HEK293T (cell line): ENCODE data around the gene GNA12.

ENCODE experiments used
- CTCF ChIA-PET: fragments of 350-600 bp; formaldehyde crosslinking; extraction: SDS; loops from one replicate; lab custom pipeline; 2021; ENCODE audit warnings: antibody characterized with exemption, inconsistent platforms; lab: Yijun Ruan, JAX
- POLR2A ChIA-PET: fragments of 350-600 bp; formaldehyde crosslinking; extraction: SDS; loops from one replicate; lab custom pipeline; 2020; ENCODE audit warnings: antibody characterized with exemption, inconsistent platforms; lab: Yijun Ruan, JAX
- DNase-seq: peaks from one replicate; pipeline ENCODE4 v3.0.0; 2012; ENCODE audit warnings: mixed read lengths; ENCODE audit errors: extremely low spot score
- ARNT ChIP-seq: fragments of 450-650 bp; IDR thresholded peaks from 2 replicates; pipeline ENCODE4 v1.6.1; 2017; ENCODE audit warnings: mild to moderate bottlenecking
- BHLHE40 ChIP-seq: fragments of 450-650 bp; IDR thresholded peaks from 2 replicates; pipeline ENCODE4 v1.6.1; 2016; ENCODE audit warnings: mild to moderate bottlenecking, moderate library complexity, borderline replicate concordance
- CTBP1 ChIP-seq: fragments of 450-650 bp; IDR thresholded peaks from 2 replicates; pipeline ENCODE4 v1.6.1; 2016; ENCODE audit warnings: borderline replicate concordance
- ELF4 ChIP-seq: fragments of 450-650 bp; IDR thresholded peaks from 2 replicates; pipeline ENCODE4 v1.6.1; 2017; ENCODE audit warnings: antibody characterized with exemption
- FOXA1 ChIP-seq: fragments of 450-650 bp; IDR thresholded peaks from 2 replicates; pipeline ENCODE4 v1.6.1; 2016; ENCODE audit warnings: mild to moderate bottlenecking
- FOXK2 ChIP-seq: fragments of 450-650 bp; IDR thresholded peaks from 2 replicates; pipeline ENCODE4 v1.6.1; 2016; ENCODE audit warnings: mild to moderate bottlenecking
- FOXM1 ChIP-seq: fragments of 450-650 bp; IDR thresholded peaks from 2 replicates; pipeline ENCODE4 v1.6.1; 2017; ENCODE audit warnings: mild to moderate bottlenecking, borderline replicate concordance
- HDGF ChIP-seq: fragments of 450-650 bp; IDR thresholded peaks from 2 replicates; pipeline ENCODE4 v1.6.1; 2017; ENCODE audit warnings: antibody characterized with exemption, borderline replicate concordance
- L3MBTL2 ChIP-seq: fragments of 450-650 bp; conservative IDR thresholded peaks from 2 replicates; pipeline ENCODE4 v1.6.1; 2016; ENCODE audit warnings: mild to moderate bottlenecking
- LEF1 ChIP-seq: fragments of 450-650 bp; IDR thresholded peaks from 2 replicates; pipeline ENCODE4 v1.6.1; 2017; ENCODE audit warnings: mild to moderate bottlenecking, borderline replicate concordance
- NFRKB ChIP-seq: fragments of 450-650 bp; IDR thresholded peaks from 2 replicates; pipeline ENCODE4 v1.6.1; 2016; ENCODE audit warnings: mild to moderate bottlenecking, moderate library complexity
- SP1 ChIP-seq: fragments of 450-650 bp; IDR thresholded peaks from 2 replicates; pipeline ENCODE4 v1.6.1; 2017
- SUZ12 ChIP-seq: fragments of 450-650 bp; IDR thresholded peaks from 2 replicates; pipeline ENCODE4 v1.6.1; 2016; ENCODE audit warnings: mild to moderate bottlenecking
- TARDBP ChIP-seq: fragments of 450-650 bp; IDR thresholded peaks from 2 replicates; pipeline ENCODE4 v1.6.1; 2016
- ZNF384 ChIP-seq: fragments of 450-650 bp; IDR thresholded peaks from 2 replicates; pipeline ENCODE4 v1.6.1; 2016
- TF ChIP-seq, protein P1 (sequence below): fragments of 450-650 bp; IDR thresholded peaks from 2 replicates; pipeline ENCODE4 v1.6.1; 2016

Gene GNA12

GRCh38 chr7:2819954-2820397, 24.1 kb downstream of the GNA12 start:
- CTCF ChIA-PET: interaction anchor here (0.8 kb wide), 1 partner anchor 101 kb away, joined by 4 read pairs; no protein-coding TSS in a partner anchor
- POLR2A ChIA-PET: no interaction called here
- TF ChIP-seq BHLHE40 (no peak), ARNT (no peak), FOXA1 (no peak), SP1 (no peak), TARDBP (no peak), HDGF (no peak), NFRKB (no peak), SUZ12 (no peak), FOXM1 (no peak), ELF4 (no peak), LEF1 (no peak), ZNF384 (no peak), L3MBTL2 (no peak), FOXK2 (no peak)
- TF ChIP-seq, protein P1, sequence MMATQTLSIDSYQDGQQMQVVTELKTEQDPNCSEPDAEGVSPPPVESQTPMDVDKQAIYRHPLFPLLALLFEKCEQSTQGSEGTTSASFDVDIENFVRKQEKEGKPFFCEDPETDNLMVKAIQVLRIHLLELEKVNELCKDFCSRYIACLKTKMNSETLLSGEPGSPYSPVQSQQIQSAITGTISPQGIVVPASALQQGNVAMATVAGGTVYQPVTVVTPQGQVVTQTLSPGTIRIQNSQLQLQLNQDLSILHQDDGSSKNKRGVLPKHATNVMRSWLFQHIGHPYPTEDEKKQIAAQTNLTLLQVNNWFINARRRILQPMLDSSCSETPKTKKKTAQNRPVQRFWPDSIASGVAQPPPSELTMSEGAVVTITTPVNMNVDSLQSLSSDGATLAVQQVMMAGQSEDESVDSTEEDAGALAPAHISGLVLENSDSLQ: no peak
- no peak for DNase-seq

- no peak for TF ChIP-seq HDGF
- TF ChIP-seq ELF4: no peak
- TF ChIP-seq CTBP1: no peak
- no peak for TF ChIP-seq SUZ12
- TF ChIP-seq, protein P1: no peak
- no peak for TF ChIP-seq ZNF384
- no peak for TF ChIP-seq ARNT
- TF ChIP-seq TARDBP: no peak
- TF ChIP-seq BHLHE40: no peak
- TF ChIP-seq FOXA1: no peak
- no peak for TF ChIP-seq SP1
- TF ChIP-seq NFRKB: no peak
- no peak for TF ChIP-seq FOXM1
- ChIA-PET POLR2A (no interaction called here), CTCF (no interaction called here)
- DNase-seq: no peak
Measured at GRCh38 chr7:2819161-2819953, 24.8 kb downstream of the GNA12 start.

GRCh38 chr7:2818653-2819052, 25.5 kb downstream of the GNA12 start:
- CTCF ChIA-PET: no interaction called here
- no peak for TF ChIP-seq ARNT
- TF ChIP-seq SP1: no peak
- TF ChIP-seq FOXM1: no peak
- no peak for TF ChIP-seq HDGF
- TF ChIP-seq BHLHE40: no peak
- no peak for TF ChIP-seq LEF1
- no peak for TF ChIP-seq L3MBTL2
- TF ChIP-seq CTBP1: no peak
- TF ChIP-seq, protein P1: no peak
- no peak for TF ChIP-seq ZNF384
- no peak for TF ChIP-seq SUZ12
- TF ChIP-seq NFRKB: no peak
- TF ChIP-seq FOXA1: no peak
- DNase-seq: no peak
- POLR2A ChIA-PET: no interaction called here

- ChIA-PET CTCF (no interaction called here), POLR2A (no interaction called here)
- TF ChIP-seq FOXK2 (no peak), ARNT (no peak), BHLHE40 (no peak), CTBP1 (no peak), LEF1 (no peak), NFRKB (no peak), FOXA1 (no peak), ZNF384 (no peak), SUZ12 (no peak), HDGF (no peak), SP1 (no peak), ELF4 (no peak), L3MBTL2 (no peak), FOXM1 (no peak), TARDBP (no peak)
- TF ChIP-seq, protein P1: no peak
- DNase-seq: no peak
Measured at GRCh38 chr7:2818121-2818520, 26.0 kb downstream of the GNA12 start.

DNA sequence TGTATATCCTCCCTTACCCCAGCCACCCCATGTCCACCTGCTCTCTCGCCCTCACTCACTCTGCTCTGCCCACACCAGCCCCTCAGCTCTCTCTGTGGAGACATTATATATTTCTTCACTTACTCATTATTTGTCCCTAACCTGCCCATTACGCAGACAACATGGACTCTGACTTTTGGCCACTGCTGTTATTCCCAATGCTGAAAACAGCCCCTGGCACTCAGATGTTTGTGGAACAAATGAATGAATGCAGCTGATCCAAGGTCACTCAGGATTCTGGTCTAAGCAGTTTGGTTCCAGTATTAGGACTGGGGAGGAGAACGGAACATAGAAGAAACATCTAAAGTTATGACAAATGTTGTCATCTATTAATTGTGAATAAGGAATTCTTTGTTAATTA, 26.7 kb downstream of the GNA12 start:
- TF ChIP-seq TARDBP (no peak), ELF4 (no peak), ARNT (no peak), BHLHE40 (no peak), SP1 (no peak), HDGF (no peak), SUZ12 (no peak), ZNF384 (no peak), LEF1 (no peak), FOXK2 (no peak), CTBP1 (no peak), L3MBTL2 (no peak), NFRKB (no peak), FOXM1 (no peak), FOXA1 (no peak)
- TF ChIP-seq, protein P1: no peak
- POLR2A ChIA-PET: no interaction called here
- DNase-seq: no peak
- CTCF ChIA-PET: no interaction called here
